RWPE2 (cell line): ENCODE results near the gene PRTG.

Experiments used
- ATAC-seq: fragments of 200-7000 bp; cut with Tn5 transposase; 3 replicates; pipeline ENCODE4 v1.9.1; 2021; ENCODE audit warnings: low read depth
- DNase-seq: peaks from one replicate; pipeline ENCODE4 v3.0.0-alpha.2; 2020; ENCODE audit warnings: low spot score
- H3K27ac ChIP-seq: fragments of 450-650 bp; 2 replicates; pipeline ENCODE4 v1.5.1; 2017; ENCODE audit warnings: mild to moderate bottlenecking; ENCODE audit not compliant: poor library complexity, severe bottlenecking
- H3K27me3 ChIP-seq: fragments of 250-450 bp; sonication (Bioruptor Pico); 2 replicates; pipeline ENCODE4 v1.5.1; 2021; ENCODE audit warnings: mild to moderate bottlenecking, moderate library complexity; ENCODE audit not compliant: insufficient read depth, poor library complexity, severe bottlenecking
- H3K36me3 ChIP-seq: fragments of 250-450 bp; sonication (Bioruptor Pico); 2 replicates; pipeline ENCODE4 v1.5.1; 2020; ENCODE audit warnings: low read depth, mild to moderate bottlenecking, moderate library complexity
- H3K4me1 ChIP-seq: fragments of 250-450 bp; sonication (Bioruptor Pico); 2 replicates; pipeline ENCODE4 v1.5.1; 2021; ENCODE audit warnings: mild to moderate bottlenecking, moderate library complexity; ENCODE audit not compliant: insufficient read depth, poor library complexity, severe bottlenecking
- H3K4me3 ChIP-seq: fragments of 250-450 bp; sonication (Bioruptor Pico); 2 replicates; pipeline ENCODE4 v1.5.1; 2021; ENCODE audit warnings: mild to moderate bottlenecking, moderate library complexity; ENCODE audit not compliant: severe bottlenecking
- H3K9me3 ChIP-seq: fragments of 250-450 bp; sonication (Bioruptor Pico); 2 replicates; pipeline ENCODE4 v1.5.1; 2021; ENCODE audit warnings: mild to moderate bottlenecking, moderate library complexity; ENCODE audit not compliant: severe bottlenecking
- CTCF ChIP-seq: fragments of 450-650 bp; IDR thresholded peaks from one replicate; pipeline ENCODE4 v1.5.1; 2017; ENCODE audit warnings: mild to moderate bottlenecking, moderate library complexity; ENCODE audit not compliant: poor library complexity, severe bottlenecking

The PRTG gene

GRCh38 chr15:55784286-55784685 lies 41.3 kb upstream of the PRTG start:
- no peaks in the 10 kb centered on the region for H3K36me3 ChIP-seq
- ATAC-seq (peak; percentile 45; the same call in 2 of the 3 replicates), DNase-seq (no peak)
- no peaks in the 10 kb centered on the region for H3K9me3 ChIP-seq
- no peak for TF ChIP-seq CTCF
- H3K27me3 ChIP-seq = no peaks in the 10 kb centered on the region
- H3K4me1 ChIP-seq = no peaks in the 10 kb centered on the region
- H3K27ac ChIP-seq = no peak overlapping the region
- H3K4me3 ChIP-seq = no peak overlapping the region

DNA sequence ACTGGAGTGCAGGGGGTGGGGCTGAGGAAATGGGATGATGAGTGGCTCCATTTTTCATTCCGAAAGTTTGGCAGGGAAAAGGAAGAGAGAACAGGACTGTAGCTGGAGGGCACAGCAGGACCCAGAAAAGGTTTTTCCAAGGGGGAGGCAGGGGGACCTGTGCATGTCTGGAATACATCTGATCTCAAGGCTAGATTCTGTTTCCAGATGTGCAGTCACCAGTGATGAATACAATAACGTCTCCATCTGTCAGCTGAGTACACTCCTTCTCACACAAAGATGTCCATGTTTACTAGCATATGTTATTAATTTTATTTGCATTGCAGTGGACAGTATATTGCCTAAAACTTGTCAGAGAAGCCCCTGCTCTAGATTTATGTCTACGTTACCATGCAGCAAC lies 39.9 kb upstream of the PRTG start:
- H3K9me3 ChIP-seq = no peaks in the 10 kb centered on the region
- no peak overlapping the region for H3K4me3 ChIP-seq
- H3K4me1 ChIP-seq = no peaks in the 10 kb centered on the region
- TF ChIP-seq CTCF = no peak
- no peaks in the 10 kb centered on the region for H3K27me3 ChIP-seq
- no peak overlapping the region for H3K27ac ChIP-seq
- H3K36me3 ChIP-seq = no peaks in the 10 kb centered on the region
- ATAC-seq (no peak), DNase-seq (no peak)

DNA sequence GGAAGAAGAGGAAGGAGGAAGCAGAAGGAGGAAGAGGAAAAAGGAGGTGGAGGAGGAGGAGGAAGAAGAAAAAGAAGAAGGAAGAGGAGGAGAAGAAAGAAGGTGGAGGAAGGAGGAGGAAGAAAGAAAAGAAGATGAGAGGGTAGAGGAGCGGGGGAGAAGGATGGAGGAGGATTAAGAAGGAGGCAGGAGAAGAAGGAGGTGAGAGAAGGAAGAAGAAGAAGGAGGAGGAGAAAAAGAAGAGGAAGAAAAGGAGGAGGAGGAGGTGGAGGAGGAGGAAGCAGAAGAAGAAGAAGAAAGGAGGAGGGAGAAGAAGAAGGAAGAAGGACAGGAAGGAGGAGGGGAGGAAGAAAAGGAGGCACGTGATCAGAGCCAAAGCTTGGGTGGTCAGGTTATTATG lies 37.3 kb upstream of the PRTG start:
- Histone ChIP-seq H3K27ac (no peak overlapping the region), H3K9me3 (no peaks in the 10 kb centered on the region), H3K36me3 (no peaks in the 10 kb centered on the region), H3K4me1 (peaks cover 5% of the 10 kb centered on the region), H3K27me3 (no peaks in the 10 kb centered on the region), H3K4me3 (no peak overlapping the region)
- no peak for DNase-seq
- no peak for ATAC-seq
- no peak for TF ChIP-seq CTCF

DNA sequence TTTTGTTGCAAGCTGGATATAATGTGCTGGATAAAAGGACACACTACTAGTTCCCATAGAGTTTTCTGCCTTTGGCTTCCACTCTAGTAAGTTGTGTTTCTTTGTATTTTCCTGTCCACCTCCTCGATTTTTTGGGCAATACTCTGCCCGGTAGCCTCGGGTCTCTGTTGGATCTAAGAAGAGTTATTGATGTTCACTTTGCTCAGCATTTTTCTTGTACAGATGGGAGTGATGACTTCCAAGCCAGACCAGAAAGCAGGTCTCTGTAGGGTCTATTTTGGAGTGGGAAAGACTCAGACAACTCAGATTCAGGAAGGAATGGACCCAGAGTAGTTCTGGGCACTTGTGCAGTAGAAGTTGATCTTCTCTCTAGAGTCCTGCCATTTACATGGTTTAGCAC lies 36.0 kb upstream of the PRTG start:
- Histone ChIP-seq H3K27ac (no peak overlapping the region), H3K9me3 (no peaks in the 10 kb centered on the region), H3K27me3 (no peaks in the 10 kb centered on the region), H3K36me3 (no peaks in the 10 kb centered on the region), H3K4me1 (peaks cover 5% of the 10 kb centered on the region), H3K4me3 (no peak overlapping the region)
- ATAC-seq (no peak), DNase-seq (no peak)
- TF ChIP-seq CTCF = no peak

GRCh38 chr15:55775316-55775715 lies 32.4 kb upstream of the PRTG start:
- Histone ChIP-seq H3K4me1 (peaks cover 5% of the 10 kb centered on the region), H3K9me3 (no peaks in the 10 kb centered on the region), H3K4me3 (no peak overlapping the region), H3K27me3 (no peaks in the 10 kb centered on the region), H3K36me3 (no peaks in the 10 kb centered on the region), H3K27ac (no peak overlapping the region)
- ATAC-seq (peak; percentile 89), DNase-seq (peak; percentile 79)
- TF ChIP-seq CTCF = no peak
